Peyer's patch (tissue), 4 donors: ENCODE measurements around the gene TNNI3K.

ENCODE experiments used
- POLR2A ChIP-seq, 2 donors: fragments of 450-650 bp; IDR thresholded peaks; one replicate each; pipeline ENCODE4 v1.5.1; 2017; ENCODE audit warnings: antibody characterized with exemption in 2 of 2, mild to moderate bottlenecking in 2 of 2, moderate library complexity in 2 of 2
- TF ChIP-seq, protein P1 (sequence below), 6 experiments: fragments of 450-650 bp in 4 of 6; fragments of 200-600 bp in 2 of 6; sonication (generic) in 1 of 6; IDR thresholded peaks; one replicate each; pipeline ENCODE4 v1.5.1; 2017 to 2019; ENCODE audit warnings: antibody characterized with exemption in 6 of 6, mild to moderate bottlenecking in 3 of 6, moderate library complexity in 1 of 6

DNA sequence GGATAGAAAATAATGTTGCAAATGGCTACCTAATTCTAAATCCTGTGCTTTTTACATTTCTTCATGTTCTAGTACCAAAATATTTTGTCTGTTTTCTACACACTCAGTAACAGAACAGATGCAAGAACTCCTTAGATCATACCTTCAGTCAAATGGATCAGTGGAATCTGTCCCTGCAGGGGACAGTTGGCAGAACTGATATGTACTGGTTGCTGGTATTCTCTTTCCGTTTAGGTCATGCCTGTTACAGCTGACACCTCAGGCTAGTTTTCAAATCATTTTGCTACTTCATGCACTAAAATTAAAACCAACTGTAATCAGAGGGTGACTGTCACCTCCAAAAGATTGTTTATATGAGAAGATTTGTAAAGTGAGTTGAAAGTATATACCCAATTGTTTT, 109.2 kb downstream of the TNNI3K start:
- TF ChIP-seq, protein P1, sequence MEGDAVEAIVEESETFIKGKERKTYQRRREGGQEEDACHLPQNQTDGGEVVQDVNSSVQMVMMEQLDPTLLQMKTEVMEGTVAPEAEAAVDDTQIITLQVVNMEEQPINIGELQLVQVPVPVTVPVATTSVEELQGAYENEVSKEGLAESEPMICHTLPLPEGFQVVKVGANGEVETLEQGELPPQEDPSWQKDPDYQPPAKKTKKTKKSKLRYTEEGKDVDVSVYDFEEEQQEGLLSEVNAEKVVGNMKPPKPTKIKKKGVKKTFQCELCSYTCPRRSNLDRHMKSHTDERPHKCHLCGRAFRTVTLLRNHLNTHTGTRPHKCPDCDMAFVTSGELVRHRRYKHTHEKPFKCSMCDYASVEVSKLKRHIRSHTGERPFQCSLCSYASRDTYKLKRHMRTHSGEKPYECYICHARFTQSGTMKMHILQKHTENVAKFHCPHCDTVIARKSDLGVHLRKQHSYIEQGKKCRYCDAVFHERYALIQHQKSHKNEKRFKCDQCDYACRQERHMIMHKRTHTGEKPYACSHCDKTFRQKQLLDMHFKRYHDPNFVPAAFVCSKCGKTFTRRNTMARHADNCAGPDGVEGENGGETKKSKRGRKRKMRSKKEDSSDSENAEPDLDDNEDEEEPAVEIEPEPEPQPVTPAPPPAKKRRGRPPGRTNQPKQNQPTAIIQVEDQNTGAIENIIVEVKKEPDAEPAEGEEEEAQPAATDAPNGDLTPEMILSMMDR (IDR thresholded peaks at IDR 0.05), result no peak
- no peak for TF ChIP-seq POLR2A (IDR thresholded peaks at IDR 0.05)
